ENCODE results near the gene IMP4. TPM values are rescaled to one million over a fixed set of nuclear protein-coding genes. Genes with fewer than 3 reads are reported as not detected.

Gene IMP4
- total and polyA plus RNA-seq, 2 of the 13 experiments (the other 11 are each of a cell fraction or from before 2014, with no cell fraction given): 142 to 158 TPM

DNA sequence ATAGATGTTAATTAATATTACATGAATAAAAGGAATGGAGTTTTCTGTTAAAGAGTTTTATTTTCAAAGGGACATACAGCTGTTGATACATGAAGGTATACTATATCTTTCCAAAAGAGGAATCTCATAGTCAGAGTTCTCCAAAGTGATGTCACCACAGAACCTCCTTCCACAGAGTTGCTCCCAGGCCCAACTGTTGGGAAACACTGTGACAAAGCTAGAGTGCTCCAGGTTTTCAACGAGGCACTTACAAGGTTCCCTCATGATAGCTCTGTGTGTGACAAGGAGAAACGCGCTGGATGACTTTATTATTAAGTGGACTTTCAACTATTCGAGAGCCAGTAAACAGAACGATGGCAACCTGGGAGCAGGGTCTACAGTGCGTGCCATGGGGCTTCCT lies 46.7 kb downstream of the IMP4 start (continued):
- TF ChIP-seq, protein P1, sequence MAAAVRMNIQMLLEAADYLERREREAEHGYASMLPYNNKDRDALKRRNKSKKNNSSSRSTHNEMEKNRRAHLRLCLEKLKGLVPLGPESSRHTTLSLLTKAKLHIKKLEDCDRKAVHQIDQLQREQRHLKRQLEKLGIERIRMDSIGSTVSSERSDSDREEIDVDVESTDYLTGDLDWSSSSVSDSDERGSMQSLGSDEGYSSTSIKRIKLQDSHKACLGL (CRISPR knock-in tag; IDR thresholded peaks at IDR 0.05): no peak
- TF ChIP-seq ZNF547 (CRISPR knock-in tag; IDR thresholded peaks at IDR 0.05) (no peak), ZNF567 (CRISPR knock-in tag; IDR thresholded peaks at IDR 0.05; ENCODE audit: borderline replicate concordance) (no peak), FOXP1 (IDR thresholded peaks at IDR 0.05) (no peak), FOXP1 (CRISPR knock-in tag; IDR thresholded peaks at IDR 0.05) (no peak), REPIN1 (CRISPR knock-in tag; IDR thresholded peaks at IDR 0.05; ENCODE audit: borderline replicate concordance, low read depth) (no peak), SMAD1 (CRISPR knock-in tag; IDR thresholded peaks at IDR 0.05; ENCODE audit: borderline replicate concordance, low read depth) (no peak), ZNF441 (CRISPR knock-in tag; IDR thresholded peaks at IDR 0.05; ENCODE audit: borderline replicate concordance) (no peak)
- TF ChIP-seq, protein P2, sequence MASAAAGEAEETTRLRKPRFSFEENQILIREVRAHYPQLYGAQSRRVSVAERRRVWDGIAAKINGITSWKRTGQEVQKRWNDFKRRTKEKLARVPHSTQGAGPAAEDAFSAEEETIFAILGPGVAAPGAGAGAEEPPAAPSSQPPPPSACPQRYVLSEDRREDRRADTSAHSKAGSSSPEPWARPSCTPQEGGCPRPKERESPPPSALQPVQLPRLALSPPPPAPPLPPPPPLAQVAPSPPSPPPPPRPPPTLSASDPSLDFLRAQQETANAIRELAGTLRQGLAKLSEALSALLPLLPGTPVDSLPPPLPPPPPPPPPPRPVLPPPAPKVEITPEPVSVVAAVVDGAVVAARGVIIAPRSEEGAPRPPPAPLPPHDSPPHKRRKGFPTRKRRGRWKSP (CRISPR knock-in tag; IDR thresholded peaks at IDR 0.05): no peak

DNA sequence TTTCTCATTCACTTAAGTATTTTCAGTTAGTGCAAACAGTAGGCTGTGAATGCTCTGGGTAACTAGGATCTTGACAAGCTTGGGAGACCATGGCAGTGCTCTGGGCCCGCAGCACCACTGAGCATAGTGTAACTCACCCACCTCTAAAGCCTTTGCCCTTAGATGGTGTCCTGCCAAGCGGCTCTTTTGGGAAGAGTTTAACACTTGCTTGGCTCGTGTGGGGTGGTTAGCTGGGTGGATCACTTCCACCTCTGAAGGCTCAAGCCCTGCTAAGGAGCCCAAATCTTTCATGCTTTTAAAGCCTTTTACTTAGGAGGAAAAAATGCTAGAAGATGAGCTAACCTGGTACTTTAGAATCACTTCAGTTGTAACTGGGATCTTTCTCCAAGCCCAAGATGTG lies 47.1 kb downstream of the IMP4 start:
- H3K27ac ChIP-seq (ENCODE audit: extremely low read length, insufficient read depth, low read length): no peak overlapping the region
- peaks cover 31% of the 10 kb centered on the region for H3K4me1 ChIP-seq (ENCODE audit: insufficient read depth, low read length)
- in situ Hi-C loops (cut with HindIII; ENCODE audit: extremely low pct_ligation_motif_present, low pct_unique_long_range_greater_than_20kb): no loop called here
- TF ChIP-seq, protein P3, sequence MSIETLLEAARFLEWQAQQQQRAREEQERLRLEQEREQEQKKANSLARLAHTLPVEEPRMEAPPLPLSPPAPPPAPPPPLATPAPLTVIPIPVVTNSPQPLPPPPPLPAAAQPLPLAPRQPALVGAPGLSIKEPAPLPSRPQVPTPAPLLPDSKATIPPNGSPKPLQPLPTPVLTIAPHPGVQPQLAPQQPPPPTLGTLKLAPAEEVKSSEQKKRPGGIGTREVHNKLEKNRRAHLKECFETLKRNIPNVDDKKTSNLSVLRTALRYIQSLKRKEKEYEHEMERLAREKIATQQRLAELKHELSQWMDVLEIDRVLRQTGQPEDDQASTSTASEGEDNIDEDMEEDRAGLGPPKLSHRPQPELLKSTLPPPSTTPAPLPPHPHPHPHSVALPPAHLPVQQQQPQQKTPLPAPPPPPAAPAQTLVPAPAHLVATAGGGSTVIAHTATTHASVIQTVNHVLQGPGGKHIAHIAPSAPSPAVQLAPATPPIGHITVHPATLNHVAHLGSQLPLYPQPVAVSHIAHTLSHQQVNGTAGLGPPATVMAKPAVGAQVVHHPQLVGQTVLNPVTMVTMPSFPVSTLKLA (IDR thresholded peaks at IDR 0.05): no peak
- TF ChIP-seq MIER3 (CRISPR knock-in tag; IDR thresholded peaks at IDR 0.05; ENCODE audit: borderline replicate concordance): no peak
- TF ChIP-seq RAD21 (CRISPR knock-in tag; IDR thresholded peaks at IDR 0.05): no peak
- no peak for TF ChIP-seq PAF1 (CRISPR knock-in tag; IDR thresholded peaks at IDR 0.05)
- TF ChIP-seq, protein P4, sequence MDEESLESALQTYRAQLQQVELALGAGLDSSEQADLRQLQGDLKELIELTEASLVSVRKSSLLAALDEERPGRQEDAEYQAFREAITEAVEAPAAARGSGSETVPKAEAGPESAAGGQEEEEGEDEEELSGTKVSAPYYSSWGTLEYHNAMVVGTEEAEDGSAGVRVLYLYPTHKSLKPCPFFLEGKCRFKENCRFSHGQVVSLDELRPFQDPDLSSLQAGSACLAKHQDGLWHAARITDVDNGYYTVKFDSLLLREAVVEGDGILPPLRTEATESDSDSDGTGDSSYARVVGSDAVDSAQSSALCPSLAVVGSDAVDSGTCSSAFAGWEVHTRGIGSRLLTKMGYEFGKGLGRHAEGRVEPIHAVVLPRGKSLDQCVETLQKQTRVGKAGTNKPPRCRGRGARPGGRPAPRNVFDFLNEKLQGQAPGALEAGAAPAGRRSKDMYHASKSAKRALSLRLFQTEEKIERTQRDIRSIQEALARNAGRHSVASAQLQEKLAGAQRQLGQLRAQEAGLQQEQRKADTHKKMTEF (CRISPR knock-in tag; IDR thresholded peaks at IDR 0.05): no peak
- no peak for TF ChIP-seq SMAD1 (CRISPR knock-in tag; IDR thresholded peaks at IDR 0.05; ENCODE audit: borderline replicate concordance, low read depth)
- TF ChIP-seq KLF15 (CRISPR knock-in tag; IDR thresholded peaks at IDR 0.05; ENCODE audit: borderline replicate concordance): no peak
- no peak for TF ChIP-seq RFX1 (IDR thresholded peaks at IDR 0.05)
- ChIA-PET CTCF (ENCODE audit: low intra/inter-chr PET ratio, low total read pairs) (no interaction called here), POLR2A (interaction anchor here (0.6 kb wide), 1 partner anchor 53 kb away, joined by 4 read pairs; no protein-coding TSS in a partner anchor)
- no peak overlapping the region for H3K9ac ChIP-seq (ENCODE audit: insufficient read depth, low read depth, low read length)
- H4K20me1 ChIP-seq (ENCODE audit: insufficient read depth, low read length): no peaks in the 10 kb centered on the region
- no TSS peak for BruUV-seq (replicated peaks)
- no peaks in the 10 kb centered on the region for H3K9me3 ChIP-seq (ENCODE audit: low read length)
- H3K4me2 ChIP-seq (ENCODE audit: low read depth, low read length): no peak overlapping the region
- WGBS (ENCODE audit: low lambda C conversion rate): 55% methylated on average over 3 of the region's 3 CpGs
- no peaks in the 10 kb centered on the region for H3K36me3 ChIP-seq (replicated peaks in 1 of 2; ENCODE audit: control insufficient read depth in 1 of 2, insufficient read depth in 2 of 2, low read length in 2 of 2)
- FAIRE-seq (no peak), DNase-seq (ENCODE audit: low spot score) (no peak), ATAC-seq (no peak)
- no peaks in the 10 kb centered on the region for H3K79me2 ChIP-seq (ENCODE audit: insufficient read depth, low read length)
- no peak overlapping the region for H3K4me3 ChIP-seq (replicated peaks in 1 of 3; ENCODE audit: insufficient read depth in 1 of 3, low read depth in 2 of 3, low read length in 3 of 3)
- H3K27me3 ChIP-seq (ENCODE audit: control insufficient read depth in 1 of 2, insufficient read depth in 2 of 2, low read length in 2 of 2): peaks cover 2 to 13% of the 10 kb centered on the region in 2 experiments; a peak in 2 of 5 replicates
- no peak overlapping the region for H2AFZ ChIP-seq (ENCODE audit: low read length)
- intact Hi-C loops (cut with micrococcal nuclease; ENCODE audit: unreplicated experiment): loop anchor here (2.0 to 5.0 kb wide), 2 partner anchors 32 to 53 kb away; partner anchors contain the start of gene PTPN18
